Ovary (tissue), 3 donors: ENCODE data around the gene AQP1.

Experiments
- CTCF ChIP-seq, 3 donors: fragments of 450-650 bp in 2 of 3; fragments of 200-600 bp in 1 of 3; IDR thresholded peaks; one replicate each; pipeline versions ENCODE4 v1.5.1 to v1.8.0; 2016 to 2022; ENCODE audit warnings: antibody characterized with exemption in 3 of 3, mild to moderate bottlenecking in 1 of 3
- EP300 ChIP-seq: sonication (generic); formaldehyde crosslinking; IDR thresholded peaks from one replicate; pipeline ENCODE4 v1.6.1; 2017; ENCODE audit warnings: antibody characterized with exemption
- POLR2A ChIP-seq: fragments of 450-650 bp; IDR thresholded peaks from one replicate; pipeline ENCODE4 v1.6.1; 2017; ENCODE audit warnings: antibody characterized with exemption, mild to moderate bottlenecking, moderate library complexity
- donor health status: DM: no; HTN: no; CAD: no.

DNA sequence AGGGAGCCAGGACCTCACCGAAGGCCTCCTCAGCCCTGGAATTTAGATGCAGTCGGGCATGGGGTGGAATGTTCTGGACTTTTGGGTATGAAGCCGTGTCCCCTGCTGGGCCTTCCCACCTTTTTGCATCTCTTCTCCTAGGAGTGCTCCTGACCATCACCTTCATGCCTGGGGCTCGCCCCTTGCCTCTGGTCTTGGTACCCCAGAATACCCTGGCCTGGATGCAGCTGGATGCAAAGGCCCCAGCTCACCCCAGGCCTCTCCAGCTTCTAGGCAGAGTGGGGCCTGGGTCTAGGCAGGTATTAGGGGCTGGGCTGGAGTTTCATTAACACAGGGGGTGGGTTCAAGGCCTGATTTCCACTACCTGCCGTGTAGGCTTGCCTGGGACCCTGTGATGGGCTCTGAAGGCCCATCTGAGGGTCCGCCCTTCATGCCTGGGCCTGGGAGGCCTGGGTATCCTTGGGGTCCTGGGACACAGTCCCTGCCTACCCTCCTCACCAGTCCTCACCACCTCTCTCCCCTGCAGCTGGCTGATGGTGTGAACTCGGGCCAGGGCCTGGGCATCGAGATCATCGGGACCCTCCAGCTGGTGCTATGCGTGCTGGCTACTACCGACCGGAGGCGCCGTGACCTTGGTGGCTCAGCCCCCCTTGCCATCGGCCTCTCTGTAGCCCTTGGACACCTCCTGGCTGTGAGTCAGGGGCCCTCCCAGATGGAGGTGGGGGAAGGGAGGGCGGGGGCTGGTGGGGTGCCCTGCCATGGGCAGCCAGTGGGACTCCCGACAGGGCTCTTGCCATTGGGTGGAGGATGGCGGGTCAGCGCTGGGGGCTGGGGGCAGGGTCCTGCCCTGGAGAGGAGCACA lies 10.1 kb downstream of the AQP1 start:
- TF ChIP-seq CTCF (IDR thresholded peaks at IDR 0.05), result no peak
- no peak for TF ChIP-seq POLR2A
- no peak for TF ChIP-seq EP300
